IgD-negative memory B cell (primary cell): Measurements from ENCODE around the gene ZC3H10. TPM values are rescaled to one million over a fixed set of nuclear protein-coding genes. Genes with fewer than 3 reads are reported as not detected.
A peak's percentile ranks its signal among the peaks of the same experiment; 100 is the strongest.
"Not testable (repeated sequence)": the region's sequence is repeated elsewhere in the genome, so short reads cannot be mapped to it uniquely, and the experiment has no call there.

Experiments used
- H3K27ac Mint-ChIP-seq, 3 donors: one replicate each; pipeline ENCODE4 v1.8.0; 2020 to 2022; ENCODE audit warnings: mild to moderate bottlenecking in 3 of 3, mixed read lengths in 3 of 3, moderate library complexity in 1 of 3
- H3K27me3 Mint-ChIP-seq: one replicate; pipeline ENCODE4 v1.8.0; 2021; ENCODE audit warnings: mixed read lengths
- H3K36me3 Mint-ChIP-seq: one replicate; pipeline ENCODE4 v1.8.0; 2020; ENCODE audit warnings: mild to moderate bottlenecking, mixed read lengths
- H3K4me1 Mint-ChIP-seq, 3 donors: one replicate each; pipeline ENCODE4 v1.8.0; 2020 to 2022; ENCODE audit warnings: mixed read lengths in 3 of 3, mild to moderate bottlenecking in 1 of 3
- H3K4me3 Mint-ChIP-seq, 4 donors: one replicate each; pipeline ENCODE4 v1.8.0; 2020 to 2022; ENCODE audit warnings: mild to moderate bottlenecking in 4 of 4, mixed read lengths in 4 of 4, moderate library complexity in 3 of 4
- H3K9me3 Mint-ChIP-seq, 3 donors: one replicate each; pipeline ENCODE4 v1.8.0; 2020 to 2021; ENCODE audit warnings: mixed read lengths in 3 of 3, mild to moderate bottlenecking in 1 of 3
- polyA plus RNA-seq: library from polyadenylated mRNA; unstranded; fragments of 300-500 nt; fragmentation: Illumina TruSeq; gene quantifications from one replicate; pipeline ENCODE4 v1.2.3, GENCODE V29; 2021

ZC3H10 gene
- polyA plus RNA-seq, 1 donor from 2014 or later, result 2.9 TPM

DNA sequence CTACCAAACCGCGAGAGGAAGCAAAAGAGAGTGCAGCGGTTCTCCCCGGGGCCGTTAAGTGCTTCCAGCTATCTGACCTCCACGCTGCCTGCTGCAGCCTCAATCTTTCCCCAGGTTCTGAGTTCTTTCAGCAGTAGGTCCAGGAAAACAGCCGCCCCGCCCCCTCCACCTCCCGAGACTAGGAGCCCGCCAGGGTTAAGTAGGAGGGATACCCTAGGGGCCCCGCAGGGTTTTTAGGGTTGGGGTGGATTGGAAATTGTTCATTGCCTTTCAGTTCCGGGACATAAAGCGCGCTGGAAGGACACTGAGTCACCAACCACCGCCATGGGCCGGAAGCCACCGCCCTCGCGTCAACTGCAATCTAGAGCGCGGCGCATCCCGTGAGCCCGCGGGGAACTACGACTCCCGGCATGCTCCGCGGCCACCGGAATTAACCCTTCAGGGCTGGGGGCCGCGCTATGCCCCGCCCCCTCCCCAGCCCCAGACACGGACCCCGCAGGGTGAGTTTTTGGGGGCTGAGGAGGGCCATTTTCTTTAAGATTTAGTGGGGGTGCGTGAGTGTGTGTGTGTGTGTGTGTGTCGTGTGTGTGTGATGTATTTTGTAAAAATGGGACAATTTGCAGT, 34.2 kb downstream of the ZC3H10 start, which contains the start of gene MYL6B:
Gene MYL6B, plus strand, starts transcription at position 456 of the 624 bp plus-strand sequence. CDS start 1,332 bp downstream, outside the sequence.
- H3K36me3 Mint-ChIP-seq, result no peaks in the 10 kb centered on the region
- H3K4me3 Mint-ChIP-seq, result peak within 1 kb of the TSS; percentile 87 to 97 (median 94)
- no peaks in the 10 kb centered on the region for H3K9me3 Mint-ChIP-seq
- no peaks in the 10 kb centered on the region for H3K27me3 Mint-ChIP-seq
- H3K27ac Mint-ChIP-seq, result peak within 1 kb of the TSS; percentile 87 to 96 (median 91)
- peaks cover 9 to 26% (median 12%) of the 10 kb centered on the region in 3 donors for H3K4me1 Mint-ChIP-seq

DNA sequence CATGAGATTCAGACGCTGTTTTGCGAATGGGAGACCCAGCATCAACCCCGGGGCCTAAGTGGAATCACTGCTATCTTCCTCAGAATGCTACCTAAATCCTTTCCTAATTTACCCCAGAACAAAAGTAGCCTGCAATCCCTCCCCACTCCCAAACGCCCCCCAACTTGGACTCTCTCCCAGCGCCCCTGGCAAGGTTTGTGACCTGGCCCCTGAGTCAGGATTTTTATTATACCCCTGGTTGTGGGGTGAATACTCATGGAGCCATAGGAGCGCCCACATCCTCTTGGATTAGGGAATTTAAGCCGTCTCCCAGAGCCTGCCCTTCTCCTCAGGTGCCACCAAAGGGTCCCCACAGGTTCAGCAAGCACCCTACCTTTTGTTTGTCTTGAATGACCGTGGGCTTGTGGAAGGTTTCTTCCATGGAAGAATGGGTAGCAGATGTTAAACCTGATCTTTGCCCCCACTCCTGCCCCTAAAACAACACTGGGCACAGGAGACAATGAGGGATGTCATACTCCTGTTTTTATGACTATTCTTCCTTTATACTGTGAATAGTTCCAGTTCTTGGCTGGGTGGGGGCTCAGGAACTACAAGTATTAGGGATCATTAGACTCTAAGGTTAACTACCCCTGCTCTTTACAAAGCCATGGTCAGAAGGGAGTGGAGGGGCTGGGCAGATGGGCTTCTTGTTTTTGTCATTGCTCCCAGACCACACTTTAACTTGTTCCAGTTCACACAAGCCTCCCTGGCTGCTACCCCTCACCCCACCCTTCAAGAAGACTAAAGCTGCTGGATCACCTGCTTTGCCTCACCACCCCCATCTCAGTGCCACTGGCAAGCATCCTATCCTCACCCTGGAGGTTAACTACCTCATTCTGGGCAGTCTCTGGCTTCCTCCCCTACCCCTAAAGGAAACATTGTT, 35.0 kb downstream of the ZC3H10 start:
- Mint-ChIP-seq H3K27me3 (no peaks in the 10 kb centered on the region), H3K36me3 (no peaks in the 10 kb centered on the region), H3K4me3 (peak overlapping the region; percentile 87 to 97 (median 94)), H3K27ac (peak overlapping the region in 2 of 3 donors; percentile 87 to 91), H3K4me1 (peaks cover 9 to 28% (median 15%) of the 10 kb centered on the region in 3 donors), H3K9me3 (no peaks in the 10 kb centered on the region)

DNA sequence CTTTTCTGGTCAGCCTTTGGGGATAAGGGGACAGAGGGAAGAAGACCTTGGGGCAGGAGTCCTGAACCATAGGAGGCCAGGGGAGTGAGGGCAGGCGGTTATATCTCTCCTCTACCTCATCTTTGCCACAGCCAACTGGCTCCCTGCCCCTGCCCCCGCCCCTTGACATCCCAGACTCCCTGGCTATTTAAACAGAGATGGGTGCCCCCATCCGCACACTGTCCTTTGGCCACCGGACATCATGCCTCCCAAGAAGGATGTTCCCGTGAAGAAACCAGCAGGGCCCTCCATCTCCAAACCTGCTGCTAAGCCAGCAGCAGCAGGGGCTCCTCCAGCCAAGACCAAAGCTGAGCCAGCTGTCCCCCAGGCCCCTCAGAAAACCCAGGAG, 35.6 kb downstream of the ZC3H10 start:
- Mint-ChIP-seq H3K9me3 (no peaks in the 10 kb centered on the region), H3K4me3 (peak overlapping the region in 3 of 4 donors; percentile 30 to 97 (median 87)), H3K27me3 (no peaks in the 10 kb centered on the region), H3K36me3 (no peaks in the 10 kb centered on the region), H3K27ac (peak overlapping the region in 1 of 3 donors; percentile 12), H3K4me1 (peaks cover 9 to 29% (median 15%) of the 10 kb centered on the region in 3 donors)

DNA sequence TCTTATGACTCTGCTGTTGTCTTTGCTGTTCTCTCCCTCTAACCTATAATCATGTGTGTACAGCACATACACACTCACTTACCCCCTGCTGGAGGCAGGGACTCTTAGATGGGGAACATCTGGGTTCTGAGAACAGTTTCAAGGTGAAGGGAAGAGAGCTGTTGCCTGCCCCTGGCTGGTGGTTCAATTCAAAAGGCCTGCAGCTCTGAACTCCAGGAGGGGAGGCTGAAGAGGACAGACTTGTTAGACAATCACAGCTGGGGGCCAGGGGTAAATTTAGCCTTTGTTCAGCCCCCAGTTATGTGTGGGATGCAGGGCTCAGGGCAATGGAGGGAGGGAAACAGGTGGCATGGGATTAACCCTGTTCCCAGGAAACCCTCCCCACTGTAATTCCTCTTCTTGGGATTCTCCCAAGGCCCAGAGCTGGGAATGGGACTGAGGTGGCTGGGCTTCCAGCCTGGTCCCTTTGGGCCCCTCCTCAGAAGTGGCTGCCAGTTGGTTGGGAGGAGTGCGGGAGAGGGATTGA, 36.2 kb downstream of the ZC3H10 start:
- Mint-ChIP-seq H3K36me3 (no peaks in the 10 kb centered on the region), H3K27ac (peak overlapping the region in 2 of 3 donors; percentile 73 to 83), H3K4me3 (peak overlapping the region in 2 of 4 donors; percentile 10 to 79), H3K4me1 (peaks cover 14 to 33% (median 20%) of the 10 kb centered on the region in 3 donors), H3K27me3 (no peaks in the 10 kb centered on the region), H3K9me3 (no peaks in the 10 kb centered on the region)

DNA sequence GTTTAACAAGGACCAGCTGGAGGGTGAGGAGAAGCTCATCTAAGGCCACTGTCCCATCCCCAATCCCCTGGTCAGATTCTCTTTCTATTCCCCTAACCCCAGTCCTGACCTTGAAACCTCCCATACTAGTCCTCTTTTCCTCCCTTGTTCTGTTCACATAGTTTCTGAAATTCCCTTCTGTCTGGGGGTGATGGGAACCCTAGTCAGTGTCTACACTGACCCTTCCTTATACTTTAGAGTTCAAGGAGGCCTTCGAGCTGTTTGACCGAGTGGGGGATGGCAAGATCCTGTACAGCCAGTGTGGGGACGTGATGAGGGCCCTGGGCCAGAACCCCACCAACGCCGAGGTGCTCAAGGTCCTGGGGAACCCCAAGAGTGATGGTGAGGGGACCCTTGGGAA, 36.8 kb downstream of the ZC3H10 start:
- H3K27ac Mint-ChIP-seq, result peak overlapping the region in 2 of 3 donors; percentile 73 to 83
- H3K9me3 Mint-ChIP-seq, result no peaks in the 10 kb centered on the region
- peak overlapping the region in 1 of 4 donors; percentile 79 for H3K4me3 Mint-ChIP-seq
- no peaks in the 10 kb centered on the region for H3K27me3 Mint-ChIP-seq
- no peaks in the 10 kb centered on the region for H3K36me3 Mint-ChIP-seq
- H3K4me1 Mint-ChIP-seq, result peaks cover 14 to 37% (median 25%) of the 10 kb centered on the region in 3 donors

DNA sequence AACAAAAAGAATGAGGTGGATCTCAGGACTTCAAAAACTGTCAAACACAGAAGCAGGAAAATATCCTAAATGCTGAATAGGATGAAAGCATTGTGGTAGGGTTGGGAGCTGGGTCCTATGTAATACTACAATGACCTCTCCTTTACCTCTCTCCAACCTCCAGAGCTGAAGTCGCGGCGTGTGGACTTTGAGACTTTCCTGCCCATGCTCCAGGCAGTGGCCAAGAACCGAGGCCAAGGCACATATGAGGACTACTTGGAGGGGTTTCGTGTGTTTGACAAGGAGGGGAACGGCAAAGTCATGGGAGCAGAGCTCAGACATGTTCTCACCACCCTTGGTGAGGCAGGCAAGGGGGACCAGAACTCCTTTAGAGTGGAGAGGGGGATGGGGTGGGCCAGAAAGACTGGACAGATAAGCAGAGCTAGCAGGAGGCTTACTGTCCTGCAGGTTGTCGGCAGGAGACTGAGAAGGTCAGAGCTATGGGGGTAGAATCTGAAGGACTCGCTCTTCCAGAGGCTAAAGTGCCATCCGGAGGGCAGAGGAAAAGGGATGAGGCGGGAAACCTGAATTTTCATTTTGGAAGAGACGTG, 37.3 kb downstream of the ZC3H10 start:
- H3K4me1 Mint-ChIP-seq, result peaks cover 19 to 42% (median 31%) of the 10 kb centered on the region in 3 donors
- peaks cover 2% of the 10 kb centered on the region for H3K36me3 Mint-ChIP-seq
- H3K27ac Mint-ChIP-seq, result peak overlapping the region in 2 of 3 donors; percentile 53 to 73
- peak overlapping the region; percentile 52 to 79 (median 64) for H3K4me3 Mint-ChIP-seq
- no peaks in the 10 kb centered on the region for H3K27me3 Mint-ChIP-seq
- H3K9me3 Mint-ChIP-seq, result no peaks in the 10 kb centered on the region

DNA sequence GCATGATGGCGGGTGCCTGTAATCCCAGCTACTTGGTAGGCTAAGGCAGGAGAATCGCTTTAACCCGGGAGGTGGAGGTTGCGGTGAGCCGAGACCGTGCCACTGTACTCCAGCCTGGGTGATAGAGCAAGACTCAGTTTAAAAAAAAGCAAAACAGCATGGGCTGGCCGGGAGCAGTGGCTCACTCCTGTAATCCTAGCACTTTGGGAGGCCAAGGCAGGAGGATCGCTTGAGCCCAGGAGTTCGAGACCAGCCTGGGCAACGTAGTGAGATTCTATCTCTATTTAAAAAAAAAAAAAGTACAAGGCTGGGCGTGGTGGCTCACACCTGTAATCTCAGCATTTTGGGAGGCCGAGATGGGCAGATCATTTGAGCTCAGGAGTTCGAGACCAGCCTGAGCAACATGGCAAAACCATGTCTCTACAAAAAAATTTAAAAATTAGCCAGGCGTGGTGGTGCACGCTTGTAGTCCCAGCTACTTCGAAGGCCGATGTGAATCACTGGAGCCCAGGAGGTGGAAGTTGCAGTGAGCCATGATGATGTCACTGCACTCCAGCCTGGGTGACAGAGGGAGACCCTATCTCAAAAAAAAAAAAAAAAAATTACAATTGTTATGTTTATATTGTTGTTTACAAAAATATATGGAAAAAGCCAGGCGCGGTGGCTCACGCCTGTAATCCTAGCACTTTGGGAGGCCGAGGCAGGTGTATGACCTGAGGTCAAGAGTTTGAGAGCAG, 38.6 kb downstream of the ZC3H10 start:
- H3K4me3 Mint-ChIP-seq, result peak overlapping the region; percentile 79 to 100 (median 99)
- not testable (repeated sequence) for H3K9me3 Mint-ChIP-seq, H3K27me3 Mint-ChIP-seq, H3K36me3 Mint-ChIP-seq
- H3K4me1 Mint-ChIP-seq, result peaks cover 23 to 41% (median 31%) of the 10 kb centered on the region in 3 donors
- H3K27ac Mint-ChIP-seq, result peak overlapping the region; percentile 47 to 97 (median 64)

DNA sequence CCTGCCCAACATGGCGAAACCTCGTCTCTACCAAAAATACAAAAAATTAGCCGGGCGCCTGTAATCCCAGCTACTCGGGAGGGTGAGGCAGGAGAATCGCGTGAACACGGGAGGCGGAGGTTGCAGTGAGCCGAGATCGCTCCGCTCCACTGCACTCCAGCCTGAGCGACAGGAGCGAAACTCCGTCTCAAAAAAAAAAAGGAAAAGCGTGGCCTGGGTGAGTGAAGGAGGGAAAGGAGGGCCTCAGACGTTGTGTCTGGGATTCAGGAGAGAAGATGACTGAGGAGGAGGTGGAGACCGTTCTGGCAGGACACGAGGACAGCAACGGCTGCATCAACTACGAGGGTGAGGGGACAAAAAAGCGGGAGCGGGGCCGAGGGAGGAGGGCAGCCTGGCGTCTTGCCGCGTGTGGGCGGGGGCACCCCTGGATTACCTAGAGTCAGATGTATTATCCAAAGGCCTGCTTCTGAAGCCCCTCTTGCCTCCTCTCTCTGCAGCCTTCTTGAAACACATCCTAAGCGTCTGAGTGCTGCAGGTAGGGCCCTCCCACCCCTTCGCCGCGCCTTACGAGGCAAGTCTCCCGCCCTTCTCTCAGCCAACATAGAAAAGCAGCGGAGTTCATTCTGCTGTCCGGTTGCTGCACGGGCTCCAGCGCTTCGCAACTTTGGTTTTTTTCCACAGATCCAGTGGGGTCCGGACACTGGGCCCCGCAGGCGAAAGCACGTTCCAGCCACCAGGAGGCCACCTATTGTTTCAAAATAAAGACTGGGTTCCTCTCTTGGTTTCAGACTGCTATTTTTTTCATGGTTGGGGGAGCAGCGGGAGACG, 39.3 kb downstream of the ZC3H10 start:
- H3K27me3 Mint-ChIP-seq, result no peaks in the 10 kb centered on the region
- peak overlapping the region; percentile 79 to 100 (median 99) for H3K4me3 Mint-ChIP-seq
- peak overlapping the region; percentile 64 to 99 (median 97) for H3K27ac Mint-ChIP-seq
- H3K36me3 Mint-ChIP-seq, result peaks cover 4% of the 10 kb centered on the region
- H3K4me1 Mint-ChIP-seq, result peaks cover 18 to 35% (median 30%) of the 10 kb centered on the region in 3 donors
- H3K9me3 Mint-ChIP-seq, result no peaks in the 10 kb centered on the region

DNA sequence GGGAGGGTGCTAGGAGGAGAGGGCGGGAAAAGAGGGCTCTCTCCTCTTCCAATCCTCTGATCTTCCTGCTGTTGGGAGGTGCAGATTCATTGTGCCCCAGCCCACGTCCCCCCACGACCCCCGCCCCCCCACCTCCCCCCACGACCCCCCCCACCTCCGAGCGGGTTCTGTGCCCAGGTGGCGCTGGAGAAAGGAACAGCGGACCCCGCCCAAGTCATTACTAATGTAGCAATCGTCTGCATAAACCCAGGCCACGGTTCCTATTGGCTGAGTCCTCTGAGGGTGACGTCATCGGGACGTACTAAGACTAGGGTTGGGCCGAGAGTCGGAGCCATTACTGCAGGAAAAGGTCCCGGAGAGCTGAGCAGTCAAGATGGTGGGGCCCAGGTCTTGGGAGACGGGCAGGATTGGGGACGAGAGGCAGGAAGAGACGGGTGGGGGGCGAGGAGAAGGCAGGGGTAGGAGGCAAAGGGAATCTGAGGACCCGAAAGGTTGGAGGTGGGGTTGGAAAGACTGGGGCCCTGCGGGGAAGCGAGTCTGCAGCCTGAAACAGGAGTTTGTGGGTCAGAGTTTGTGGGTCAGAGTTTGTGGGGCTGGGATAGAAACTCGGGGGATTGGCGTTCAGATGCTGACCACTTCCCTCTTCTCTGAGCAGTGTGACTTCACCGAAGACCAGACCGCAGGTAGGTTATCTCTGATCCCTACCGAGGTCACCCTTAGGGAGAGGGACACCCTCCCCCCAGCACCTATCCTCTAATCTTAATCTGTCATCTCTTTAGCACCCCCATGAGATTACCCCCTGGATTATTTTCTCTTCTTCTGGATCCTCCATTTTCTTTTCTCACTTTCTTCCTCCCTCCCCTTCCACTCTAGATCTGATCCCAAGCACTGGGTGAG, 40.2 kb downstream of the ZC3H10 start, which contains the start of gene MYL6:
Gene MYL6, plus strand, starts transcription at position 331 of the 897 bp plus-strand sequence. Its CDS starts 43 bp downstream, at position 374.
- peaks cover 4% of the 10 kb centered on the region for H3K36me3 Mint-ChIP-seq
- H3K27ac Mint-ChIP-seq, result peak within 1 kb of the TSS; percentile 64 to 99 (median 97)
- no peaks in the 10 kb centered on the region for H3K9me3 Mint-ChIP-seq
- H3K4me1 Mint-ChIP-seq, result peaks cover 18 to 29% (median 27%) of the 10 kb centered on the region in 3 donors
- no peaks in the 10 kb centered on the region for H3K27me3 Mint-ChIP-seq
- peak within 1 kb of the TSS; percentile 79 to 100 (median 99) for H3K4me3 Mint-ChIP-seq

DNA sequence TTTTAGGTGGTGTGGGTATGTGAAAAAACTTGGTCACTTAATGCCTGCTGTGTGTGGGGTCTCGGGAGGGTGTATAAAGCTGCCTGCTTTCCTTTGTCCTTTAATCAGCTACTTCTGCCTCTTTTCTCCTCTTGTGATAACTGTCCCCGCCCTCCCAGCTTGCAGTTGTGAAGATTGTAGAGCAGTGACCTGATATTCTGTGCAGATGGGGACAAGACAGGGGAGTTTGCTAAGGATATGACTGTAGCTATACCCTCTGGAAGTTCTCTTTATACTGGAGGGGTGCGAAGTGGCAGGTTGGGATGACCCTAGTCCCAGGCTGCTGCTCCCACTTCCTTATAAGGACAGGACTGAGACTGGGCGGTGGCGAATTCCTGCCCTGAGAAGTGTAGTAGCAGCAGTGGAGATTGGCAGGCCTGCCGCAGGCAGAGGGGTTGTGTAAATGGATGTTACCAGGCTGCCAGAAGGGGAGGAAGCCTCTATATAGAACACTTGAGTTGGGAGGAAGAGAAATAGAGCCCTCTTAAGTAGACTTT, 40.9 kb downstream of the ZC3H10 start:
- Mint-ChIP-seq H3K9me3 (no peaks in the 10 kb centered on the region), H3K4me3 (peak overlapping the region; percentile 79 to 100 (median 99)), H3K27ac (peak overlapping the region; percentile 64 to 99 (median 97)), H3K27me3 (no peaks in the 10 kb centered on the region), H3K4me1 (peaks cover 18 to 28% (median 27%) of the 10 kb centered on the region in 3 donors), H3K36me3 (peaks cover 4% of the 10 kb centered on the region)

DNA sequence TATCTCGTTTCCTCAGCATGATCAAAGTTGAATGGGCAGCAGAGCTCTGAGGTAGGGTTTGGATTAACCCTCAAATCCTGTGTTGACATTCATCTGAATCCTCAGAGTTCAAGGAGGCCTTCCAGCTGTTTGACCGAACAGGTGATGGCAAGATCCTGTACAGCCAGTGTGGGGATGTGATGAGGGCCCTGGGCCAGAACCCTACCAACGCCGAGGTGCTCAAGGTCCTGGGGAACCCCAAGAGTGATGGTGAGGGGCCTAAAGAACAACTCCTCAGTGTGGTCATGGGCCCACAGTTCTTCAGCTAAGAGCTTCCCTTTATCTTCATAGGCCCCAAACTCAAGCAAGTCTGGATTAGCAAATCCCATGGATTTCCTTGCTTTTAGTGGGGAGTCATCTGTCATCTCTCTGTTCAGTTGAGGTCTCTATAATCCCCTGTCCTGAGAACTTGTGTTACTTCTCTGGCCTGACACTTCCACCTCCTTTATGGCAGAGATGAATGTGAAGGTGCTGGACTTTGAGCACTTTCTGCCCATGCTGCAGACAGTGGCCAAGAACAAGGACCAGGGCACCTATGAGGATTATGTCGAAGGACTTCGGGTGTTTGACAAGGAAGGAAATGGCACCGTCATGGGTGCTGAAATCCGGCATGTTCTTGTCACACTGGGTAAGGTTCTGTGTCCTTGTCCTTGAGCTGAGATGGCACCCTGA, 41.6 kb downstream of the ZC3H10 start:
- Mint-ChIP-seq H3K4me3 (peak overlapping the region; percentile 79 to 100 (median 99)), H3K4me1 (peaks cover 18 to 28% (median 27%) of the 10 kb centered on the region in 3 donors)

More for the DNA sequence above, 41.6 kb downstream of the ZC3H10 start:
- no peaks in the 10 kb centered on the region for H3K27me3 Mint-ChIP-seq
- no peaks in the 10 kb centered on the region for H3K9me3 Mint-ChIP-seq
- H3K36me3 Mint-ChIP-seq, result peaks cover 4% of the 10 kb centered on the region
- H3K27ac Mint-ChIP-seq, result peak overlapping the region; percentile 64 to 99 (median 97)
